ENCODE results near the gene HSD11B1.

The HSD11B1 gene

DNA sequence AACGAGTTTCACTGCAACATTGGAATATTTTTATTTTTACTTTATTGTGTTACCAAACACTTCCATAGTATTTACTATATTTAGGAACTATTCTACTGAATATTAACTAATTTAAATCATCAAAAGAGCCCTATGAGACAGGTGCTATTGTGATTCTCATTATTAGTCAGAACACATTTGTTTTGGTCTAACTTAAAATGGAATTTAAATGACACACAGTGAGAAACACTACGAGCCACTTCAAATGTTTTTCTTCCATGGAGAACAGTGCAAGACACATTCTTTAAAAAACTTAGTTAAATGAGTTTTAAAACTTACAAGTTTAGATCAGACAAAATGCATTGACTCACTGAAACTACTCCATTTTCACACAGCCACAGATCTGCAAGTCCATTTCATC is 44.6 kb downstream of the HSD11B1 start:
- Histone ChIP-seq H3K9ac (ENCODE audit: low read depth, low read length) (no peak overlapping the region), H3K9me3 (ENCODE audit: insufficient read depth, low read depth, low read length) (no peaks in the 10 kb centered on the region), H3K36me3 (ENCODE audit: insufficient read depth, low read depth, low read length) (no peaks in the 10 kb centered on the region), H3K27ac (ENCODE audit: low read length) (no peak overlapping the region), H3K27me3 (ENCODE audit: insufficient read depth, low read length) (peaks cover 25% of the 10 kb centered on the region), H3K4me3 (ENCODE audit: low read length) (no peak overlapping the region), H3K4me1 (ENCODE audit: insufficient read depth, low read length) (peaks cover 8% of the 10 kb centered on the region)

DNA sequence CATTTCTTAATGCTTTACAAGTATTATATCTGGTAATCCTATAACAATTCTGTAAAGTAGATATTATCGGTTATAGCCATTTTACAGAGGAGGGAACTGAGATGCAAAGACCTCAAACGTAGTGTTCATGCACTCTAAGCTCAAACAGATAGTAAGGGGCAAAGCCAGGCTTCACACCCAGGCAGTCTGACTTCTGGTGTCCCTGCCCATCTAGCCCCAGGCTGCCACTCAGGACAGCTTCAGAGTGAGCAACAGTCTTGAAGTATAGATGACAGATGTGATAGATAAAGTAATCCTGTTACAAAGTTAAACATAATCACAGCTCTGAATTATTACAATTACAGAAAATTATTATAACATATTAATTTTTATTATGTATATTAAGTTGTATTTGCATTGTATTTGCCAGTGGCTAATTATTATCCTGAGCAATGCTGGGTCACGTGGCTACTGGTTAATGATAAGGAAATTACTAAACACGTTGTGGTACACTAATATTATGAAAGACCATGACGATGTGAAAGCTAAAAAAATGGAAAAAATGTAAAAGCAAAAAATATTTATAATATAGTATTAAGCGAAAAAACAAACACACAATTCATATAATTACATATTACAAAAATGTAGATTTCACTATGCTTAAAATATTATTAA is 45.2 kb downstream of the HSD11B1 start:
- peaks cover 8% of the 10 kb centered on the region for H3K4me1 ChIP-seq (ENCODE audit: insufficient read depth, low read length)
- no peaks in the 10 kb centered on the region for H3K9me3 ChIP-seq (ENCODE audit: insufficient read depth, low read depth, low read length)
- H3K4me3 ChIP-seq (ENCODE audit: low read length), result no peak overlapping the region
- no peaks in the 10 kb centered on the region for H3K36me3 ChIP-seq (ENCODE audit: insufficient read depth, low read depth, low read length)
- H3K9ac ChIP-seq (ENCODE audit: low read depth, low read length), result no peak overlapping the region
- peaks cover 25% of the 10 kb centered on the region for H3K27me3 ChIP-seq (ENCODE audit: insufficient read depth, low read length)
- H3K27ac ChIP-seq (ENCODE audit: low read length), result no peak overlapping the region

DNA sequence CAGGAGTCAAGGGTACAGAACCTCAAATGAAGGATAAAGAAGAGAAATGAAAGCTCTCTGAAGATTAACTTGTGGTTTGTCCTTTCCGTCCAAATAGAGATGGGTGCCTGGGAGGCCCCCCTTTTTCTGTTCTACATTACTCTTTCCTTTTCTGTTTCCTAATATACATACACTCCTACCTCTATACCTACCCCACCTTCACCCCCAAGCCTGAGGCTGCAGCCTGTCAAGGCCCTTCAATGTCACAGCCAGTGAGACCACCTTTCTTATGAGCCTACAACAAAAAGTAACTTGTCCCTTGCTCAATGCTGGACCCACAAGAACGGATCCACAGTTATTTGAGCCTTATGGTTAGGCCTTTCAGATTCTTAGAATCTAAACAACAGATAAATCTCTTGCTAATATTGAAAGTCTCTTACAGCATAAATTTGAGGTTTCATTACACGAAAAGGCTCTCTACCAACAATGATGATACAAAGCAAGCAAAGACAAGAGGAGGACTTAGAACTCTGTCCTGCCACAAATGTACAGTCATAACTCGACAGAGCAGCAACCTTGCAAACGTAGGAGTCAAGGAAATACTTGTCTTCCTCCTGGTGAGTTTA is 47.1 kb downstream of the HSD11B1 start:
- no peaks in the 10 kb centered on the region for H3K9me3 ChIP-seq (ENCODE audit: insufficient read depth, low read depth, low read length)
- H3K4me1 ChIP-seq (ENCODE audit: insufficient read depth, low read length), result peaks cover 8% of the 10 kb centered on the region
- H3K4me3 ChIP-seq (ENCODE audit: low read length), result no peak overlapping the region
- H3K9ac ChIP-seq (ENCODE audit: low read depth, low read length), result no peak overlapping the region
- H3K36me3 ChIP-seq (ENCODE audit: insufficient read depth, low read depth, low read length), result no peaks in the 10 kb centered on the region
- H3K27ac ChIP-seq (ENCODE audit: low read length), result no peak overlapping the region
- peaks cover 13% of the 10 kb centered on the region for H3K27me3 ChIP-seq (ENCODE audit: insufficient read depth, low read length)

DNA sequence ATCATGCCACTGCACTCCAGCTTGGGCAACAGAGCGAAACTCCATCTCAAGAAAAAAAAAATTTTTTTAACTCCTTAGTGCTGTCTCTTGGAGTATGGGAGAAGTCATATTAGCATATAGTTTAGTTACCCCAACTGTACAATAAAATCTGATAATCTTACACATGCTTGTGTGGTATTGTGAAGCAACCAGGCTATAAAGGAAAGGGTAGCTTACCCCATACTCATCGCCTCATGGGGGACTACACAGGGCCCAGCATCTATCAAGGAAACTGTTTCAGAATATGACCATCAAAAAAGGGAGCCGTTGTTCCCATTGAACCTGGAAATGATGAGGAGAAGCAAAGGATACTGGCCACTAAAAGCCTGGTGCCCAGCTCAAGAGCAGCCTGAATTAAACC is 48.2 kb downstream of the HSD11B1 start:
- no peaks in the 10 kb centered on the region for H3K36me3 ChIP-seq (ENCODE audit: insufficient read depth, low read depth, low read length)
- H3K9ac ChIP-seq (ENCODE audit: low read depth, low read length), result no peak overlapping the region
- H3K4me1 ChIP-seq (ENCODE audit: insufficient read depth, low read length), result peaks cover 8% of the 10 kb centered on the region

DNA sequence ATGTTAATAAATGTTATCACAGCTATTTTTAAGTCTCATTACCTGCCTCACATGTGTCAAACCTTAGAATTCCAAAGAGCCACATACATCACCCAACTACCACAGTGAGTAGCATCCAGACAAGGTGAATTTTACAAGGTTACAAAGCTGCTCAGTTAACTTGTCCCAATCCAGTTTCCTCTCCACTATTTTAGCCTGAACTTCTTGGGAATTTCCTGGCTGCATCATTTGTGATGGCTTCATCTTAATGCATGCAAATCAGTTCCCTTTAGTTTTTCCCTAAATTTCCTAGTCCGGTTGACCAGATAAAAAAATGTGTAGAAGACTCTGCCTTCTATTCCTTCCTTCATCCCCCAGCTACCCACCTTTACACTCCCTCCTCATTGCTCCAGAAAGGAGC is 50.6 kb downstream of the HSD11B1 start:
- Histone ChIP-seq H3K27ac (ENCODE audit: low read length) (no peak overlapping the region), H3K4me1 (ENCODE audit: insufficient read depth, low read length) (no peaks in the 10 kb centered on the region), H3K27me3 (ENCODE audit: insufficient read depth, low read length) (peaks cover 6% of the 10 kb centered on the region), H3K9me3 (ENCODE audit: insufficient read depth, low read depth, low read length) (no peaks in the 10 kb centered on the region), H3K4me3 (ENCODE audit: low read length) (no peak overlapping the region), H3K36me3 (ENCODE audit: insufficient read depth, low read depth, low read length) (no peaks in the 10 kb centered on the region), H3K9ac (ENCODE audit: low read depth, low read length) (no peak overlapping the region)

More for the DNA sequence above, 48.2 kb downstream of the HSD11B1 start:
- Histone ChIP-seq H3K27ac (ENCODE audit: low read length) (no peak overlapping the region), H3K4me3 (ENCODE audit: low read length) (no peak overlapping the region), H3K27me3 (ENCODE audit: insufficient read depth, low read length) (peaks cover 10% of the 10 kb centered on the region), H3K9me3 (ENCODE audit: insufficient read depth, low read depth, low read length) (no peaks in the 10 kb centered on the region)

DNA sequence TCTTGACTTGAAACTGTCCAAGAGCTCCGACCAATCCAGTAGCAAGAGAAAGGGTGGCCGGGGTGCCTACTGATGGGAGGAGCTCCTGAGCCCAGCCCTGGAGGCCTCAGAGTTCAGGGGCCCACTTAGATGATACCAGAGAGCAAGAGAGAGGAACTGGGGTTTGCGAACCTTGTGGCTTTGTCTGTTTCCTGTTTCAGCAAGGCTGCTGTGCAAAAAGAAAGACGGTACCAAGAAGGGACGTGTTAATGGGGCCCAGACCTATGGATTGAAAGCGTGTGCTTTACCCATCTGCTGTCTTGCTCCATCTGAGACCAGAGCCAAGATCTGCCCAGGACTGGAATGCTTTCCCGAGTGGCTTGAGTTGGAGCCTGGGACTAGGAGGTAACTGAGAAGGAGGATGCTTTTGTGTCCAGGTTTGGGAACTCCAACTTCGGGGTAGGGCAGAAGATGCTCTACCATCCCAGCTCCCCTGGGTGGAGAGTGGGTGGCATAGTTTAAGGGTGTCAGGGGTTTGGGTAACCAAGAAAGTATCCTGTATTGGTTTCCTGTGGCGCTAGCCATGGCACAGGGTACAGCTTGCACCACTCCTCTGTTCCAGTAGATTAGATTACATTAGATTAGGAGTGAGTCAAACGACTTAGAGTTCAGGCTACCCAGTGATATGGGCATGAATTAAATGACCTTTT is 51.4 kb downstream of the HSD11B1 start, which contains the start of gene TRAF3IP3:
Gene TRAF3IP3 (plus strand): TSS at position 128 of the 689 bp plus-strand sequence. CDS start 3,987 bp downstream, outside the sequence.
- H3K27me3 ChIP-seq (ENCODE audit: insufficient read depth, low read length), result peaks cover 7% of the 10 kb centered on the region
- no peak within 1 kb of the TSS for H3K4me3 ChIP-seq (ENCODE audit: low read length)
- no peaks in the 10 kb centered on the region for H3K9me3 ChIP-seq (ENCODE audit: insufficient read depth, low read depth, low read length)
- H3K4me1 ChIP-seq (ENCODE audit: insufficient read depth, low read length), result no peaks in the 10 kb centered on the region
- no peaks in the 10 kb centered on the region for H3K36me3 ChIP-seq (ENCODE audit: insufficient read depth, low read depth, low read length)
- H3K27ac ChIP-seq (ENCODE audit: low read length), result no peak within 1 kb of the TSS
- H3K9ac ChIP-seq (ENCODE audit: low read depth, low read length), result no peak within 1 kb of the TSS

DNA sequence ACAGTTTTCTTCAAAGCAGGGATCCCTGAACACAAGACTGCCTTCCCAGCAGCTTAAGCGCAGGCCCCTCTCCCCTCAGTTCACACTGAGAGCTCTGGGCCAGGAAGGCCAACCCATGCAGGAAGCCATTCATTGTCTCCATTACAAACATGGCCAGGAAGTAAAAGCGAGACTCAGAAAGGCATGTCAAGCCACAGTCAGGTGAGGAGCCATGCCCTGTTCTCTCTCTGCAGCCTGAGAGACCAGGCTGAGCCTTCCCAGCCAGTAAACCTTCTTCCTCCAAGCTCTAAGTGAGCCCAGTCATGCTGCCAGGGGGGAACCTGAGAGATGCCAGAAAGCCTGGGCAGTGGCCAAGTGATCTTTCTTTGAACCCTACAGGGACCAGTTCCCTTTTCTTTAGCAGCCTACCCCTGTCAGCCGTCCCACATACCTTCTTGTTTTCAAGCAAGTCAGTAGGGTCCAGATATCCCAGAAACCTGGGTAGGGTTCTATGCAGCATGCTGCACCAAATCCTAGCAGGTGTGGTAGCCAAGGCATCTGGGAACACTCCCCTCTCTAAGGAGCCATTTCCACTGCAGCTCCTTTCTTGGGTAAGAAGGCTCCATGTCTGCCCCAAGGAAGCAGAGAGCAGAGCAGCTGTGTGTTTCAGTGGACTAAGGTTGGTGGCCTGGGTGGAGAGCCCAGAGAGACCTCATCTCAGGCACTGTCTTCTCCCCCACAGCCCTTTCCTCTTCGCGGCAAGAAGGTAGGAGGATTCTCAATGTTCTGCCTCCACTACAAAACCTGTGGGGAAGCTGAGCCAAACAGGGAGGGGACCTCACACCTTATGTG is 52.2 kb downstream of the HSD11B1 start:
- H3K27me3 ChIP-seq (ENCODE audit: insufficient read depth, low read length), result peaks cover 9% of the 10 kb centered on the region
- H3K36me3 ChIP-seq (ENCODE audit: insufficient read depth, low read depth, low read length), result no peaks in the 10 kb centered on the region
- no peak overlapping the region for H3K27ac ChIP-seq (ENCODE audit: low read length)
- no peak overlapping the region for H3K9ac ChIP-seq (ENCODE audit: low read depth, low read length)
- H3K4me1 ChIP-seq (ENCODE audit: insufficient read depth, low read length), result no peaks in the 10 kb centered on the region
- H3K9me3 ChIP-seq (ENCODE audit: insufficient read depth, low read depth, low read length), result no peaks in the 10 kb centered on the region
- no peak overlapping the region for H3K4me3 ChIP-seq (ENCODE audit: low read length)

DNA sequence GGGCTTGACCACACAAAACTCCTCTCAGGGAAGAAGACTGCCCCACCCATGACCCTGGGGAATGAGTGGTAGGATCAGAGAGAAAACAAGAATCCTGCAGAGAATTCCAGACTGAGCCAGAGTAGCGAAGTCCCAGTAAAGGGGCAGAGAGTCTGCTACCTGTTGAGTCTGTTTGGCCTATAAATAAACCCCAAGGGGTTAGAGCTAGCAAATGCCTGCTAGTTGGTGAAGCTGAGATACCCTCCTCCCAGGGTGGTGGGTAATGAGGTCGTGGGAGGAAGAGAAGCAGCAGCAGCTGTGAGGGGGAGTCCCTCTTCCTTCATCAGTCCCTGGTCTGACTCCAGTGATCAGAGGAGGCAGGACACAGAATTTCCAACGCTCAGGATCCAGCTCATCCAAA is 53.8 kb downstream of the HSD11B1 start:
- H3K9me3 ChIP-seq (ENCODE audit: insufficient read depth, low read depth, low read length), result no peaks in the 10 kb centered on the region
- no peaks in the 10 kb centered on the region for H3K36me3 ChIP-seq (ENCODE audit: insufficient read depth, low read depth, low read length)
- H3K27me3 ChIP-seq (ENCODE audit: insufficient read depth, low read length), result peaks cover 9% of the 10 kb centered on the region
- H3K27ac ChIP-seq (ENCODE audit: low read length), result no peak overlapping the region
- no peaks in the 10 kb centered on the region for H3K4me1 ChIP-seq (ENCODE audit: insufficient read depth, low read length)
- no peak overlapping the region for H3K4me3 ChIP-seq (ENCODE audit: low read length)
- no peak overlapping the region for H3K9ac ChIP-seq (ENCODE audit: low read depth, low read length)

DNA sequence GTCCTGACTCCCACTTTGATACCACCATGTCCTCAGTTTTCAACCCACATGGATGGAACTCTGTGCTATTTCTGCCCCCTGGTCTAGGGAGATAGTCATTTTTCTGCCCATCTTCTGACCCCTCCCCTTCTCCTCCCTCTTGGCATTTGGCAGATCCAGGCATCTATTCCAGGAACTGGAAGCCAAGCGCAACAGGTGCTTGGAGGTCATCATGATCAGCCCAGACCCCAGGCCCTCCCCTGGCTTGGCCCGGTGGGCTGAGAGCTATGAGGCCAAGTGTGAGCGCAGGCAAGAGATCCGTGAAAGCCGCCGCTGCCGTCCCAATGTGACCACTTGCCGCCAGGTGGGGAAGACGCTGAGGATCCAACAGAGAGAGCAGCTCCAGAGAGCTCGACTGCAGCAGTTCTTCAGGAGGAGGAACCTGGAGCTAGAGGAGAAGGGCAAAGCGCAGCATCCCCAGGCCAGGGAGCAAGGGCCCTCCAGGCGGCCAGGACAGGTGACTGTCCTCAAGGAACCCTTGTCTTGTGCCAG is 55.2 kb downstream of the HSD11B1 start:
- H3K9ac ChIP-seq (ENCODE audit: low read depth, low read length), result no peak overlapping the region
- no peak overlapping the region for H3K27ac ChIP-seq (ENCODE audit: low read length)
- H3K27me3 ChIP-seq (ENCODE audit: insufficient read depth, low read length), result peaks cover 9% of the 10 kb centered on the region
- H3K9me3 ChIP-seq (ENCODE audit: insufficient read depth, low read depth, low read length), result no peaks in the 10 kb centered on the region
- no peaks in the 10 kb centered on the region for H3K36me3 ChIP-seq (ENCODE audit: insufficient read depth, low read depth, low read length)
- no peak overlapping the region for H3K4me3 ChIP-seq (ENCODE audit: low read length)
- no peaks in the 10 kb centered on the region for H3K4me1 ChIP-seq (ENCODE audit: insufficient read depth, low read length)

DNA sequence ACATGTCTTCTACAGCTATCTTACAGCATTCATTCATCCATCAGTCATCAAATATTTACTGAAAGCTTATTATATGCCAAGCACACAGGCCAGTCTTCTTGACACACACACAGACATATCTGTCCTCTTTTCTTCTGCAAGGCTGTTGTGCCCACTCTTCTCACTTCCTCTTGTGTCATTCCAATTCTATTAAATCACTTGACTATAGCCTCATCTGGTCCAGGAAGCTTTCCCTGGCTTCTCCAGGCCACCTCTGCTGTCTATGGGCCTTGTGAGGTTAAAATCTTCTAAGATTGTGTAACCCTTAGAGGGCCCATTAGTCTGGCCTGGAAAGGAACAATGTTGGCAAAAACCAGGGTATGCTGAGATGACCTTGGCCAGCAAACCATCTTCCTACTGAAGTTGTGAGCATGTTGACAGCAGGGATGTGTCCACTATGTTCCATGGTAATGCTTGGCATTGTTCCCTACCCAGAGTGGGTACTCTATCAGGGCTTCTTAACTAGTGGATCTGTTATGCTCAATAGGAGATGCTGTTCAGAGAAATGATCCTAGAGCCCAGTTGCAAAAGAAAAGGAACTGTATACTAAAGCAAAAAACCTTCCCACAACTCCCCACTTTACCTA is 56.5 kb downstream of the HSD11B1 start:
- H3K9me3 ChIP-seq (ENCODE audit: insufficient read depth, low read depth, low read length), result no peaks in the 10 kb centered on the region
- H3K27me3 ChIP-seq (ENCODE audit: insufficient read depth, low read length), result peaks cover 9% of the 10 kb centered on the region
- H3K36me3 ChIP-seq (ENCODE audit: insufficient read depth, low read depth, low read length), result no peaks in the 10 kb centered on the region
- H3K4me1 ChIP-seq (ENCODE audit: insufficient read depth, low read length), result no peaks in the 10 kb centered on the region
- no peak overlapping the region for H3K4me3 ChIP-seq (ENCODE audit: low read length)
- no peak overlapping the region for H3K9ac ChIP-seq (ENCODE audit: low read depth, low read length)
- H3K27ac ChIP-seq (ENCODE audit: low read length), result no peak overlapping the region

DNA sequence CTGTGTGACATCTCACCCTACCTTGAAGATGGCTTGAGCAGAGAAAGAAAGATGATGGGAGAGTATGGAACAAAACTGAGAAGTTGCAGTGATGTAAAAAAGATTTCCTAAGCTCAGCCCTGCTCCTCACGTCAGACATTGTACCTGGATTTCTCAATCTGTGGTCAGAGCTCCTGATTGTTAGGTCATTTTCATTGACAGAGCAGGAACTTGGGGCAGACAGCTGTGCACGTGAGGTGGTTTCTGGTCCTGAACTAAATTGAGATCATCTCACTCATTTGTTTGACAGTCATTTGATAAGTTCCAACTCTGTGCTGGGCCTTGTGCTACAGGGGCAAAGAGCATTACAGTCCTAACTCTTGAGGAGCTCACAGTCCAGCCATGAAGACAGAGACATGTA is 61.4 kb downstream of the HSD11B1 start:
- H3K9ac ChIP-seq (ENCODE audit: low read depth, low read length), result no peak overlapping the region
- no peak overlapping the region for H3K4me3 ChIP-seq (ENCODE audit: low read length)
- H3K27ac ChIP-seq (ENCODE audit: low read length), result no peak overlapping the region
- H3K9me3 ChIP-seq (ENCODE audit: insufficient read depth, low read depth, low read length), result peaks cover 3% of the 10 kb centered on the region; the same call in 1 of the 2 replicates
- H3K36me3 ChIP-seq (ENCODE audit: insufficient read depth, low read depth, low read length), result no peaks in the 10 kb centered on the region
- H3K4me1 ChIP-seq (ENCODE audit: insufficient read depth, low read length), result no peaks in the 10 kb centered on the region
- 0 out of 2 replicates have a peak, but pooled peaks cover 3% of the 10 kb centered on the region for H3K27me3 ChIP-seq (ENCODE audit: insufficient read depth, low read length)
